ENCODE results near the gene ROBO3.

Gene ROBO3

DNA sequence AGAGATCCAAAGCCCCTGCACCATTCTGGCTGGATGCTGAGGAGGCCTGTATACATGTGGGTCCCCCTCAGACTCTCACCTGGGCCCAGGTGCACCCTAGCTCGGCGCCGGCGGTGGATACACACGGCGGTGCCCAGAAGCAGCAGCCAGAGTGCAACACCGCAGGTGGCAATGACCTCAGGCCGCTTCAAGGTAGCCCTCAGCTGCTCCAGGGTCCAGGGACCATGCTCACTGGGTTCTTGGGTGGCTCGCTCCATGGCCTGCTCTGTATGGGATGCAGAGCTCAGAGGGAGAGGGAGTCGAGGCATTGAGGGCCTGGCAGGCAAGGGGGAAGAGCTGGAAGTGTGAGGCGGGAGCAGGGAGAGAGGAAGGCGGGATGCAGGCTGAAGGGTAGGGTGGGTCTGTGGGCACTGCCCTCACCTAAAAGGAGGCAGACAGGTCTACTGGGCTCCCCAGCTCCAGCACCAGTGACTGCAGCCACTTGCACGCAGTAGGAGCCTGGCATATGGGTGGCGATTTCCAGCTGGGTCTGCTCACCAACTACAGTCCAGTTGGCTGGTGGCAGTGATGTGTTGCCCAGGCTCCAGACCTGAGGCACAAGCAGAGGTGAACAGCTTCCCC is 28.7 kb downstream of the ROBO3 start:
- no peak for DNase-seq

DNA sequence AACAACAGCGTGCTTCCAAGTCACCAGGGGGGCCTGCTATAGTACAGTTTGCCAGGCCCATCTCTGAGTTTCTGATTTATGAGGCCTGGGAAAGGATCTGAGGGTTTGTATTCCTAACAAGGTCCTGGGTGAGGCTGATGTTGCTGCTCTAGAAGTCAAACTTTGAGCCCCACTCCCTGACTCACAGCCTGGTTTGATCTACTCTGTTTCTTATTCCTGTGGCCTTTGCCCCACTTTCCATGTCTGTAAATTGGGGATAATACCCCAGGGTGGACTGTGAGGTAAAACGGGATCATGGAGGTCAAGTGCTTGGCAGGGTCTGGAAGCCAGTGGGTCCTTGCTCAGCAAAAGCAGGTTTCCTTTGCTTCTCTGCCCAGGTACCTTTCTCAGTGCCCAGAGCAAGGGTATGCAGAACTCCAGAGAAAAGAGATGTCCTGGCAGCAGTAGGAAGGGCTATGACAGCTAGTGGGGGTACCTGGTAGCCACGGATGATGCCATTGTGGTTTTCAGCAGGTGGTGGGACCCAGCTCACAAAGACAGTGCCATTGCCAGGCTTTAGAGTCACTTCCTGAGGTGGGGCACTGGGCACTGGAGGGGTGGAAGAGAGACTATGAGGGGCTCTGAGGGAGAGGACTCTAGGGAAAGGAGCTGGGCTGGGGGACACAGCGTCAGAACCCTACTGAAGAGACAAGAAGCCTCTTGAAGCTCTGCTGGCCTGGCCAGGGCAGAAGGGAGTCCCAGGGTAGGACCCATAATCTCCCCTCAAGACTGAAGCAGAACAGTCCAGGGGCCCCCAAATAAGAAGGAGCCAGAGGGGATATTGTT is 29.6 kb downstream of the ROBO3 start:
- DNase-seq = no peak

DNA sequence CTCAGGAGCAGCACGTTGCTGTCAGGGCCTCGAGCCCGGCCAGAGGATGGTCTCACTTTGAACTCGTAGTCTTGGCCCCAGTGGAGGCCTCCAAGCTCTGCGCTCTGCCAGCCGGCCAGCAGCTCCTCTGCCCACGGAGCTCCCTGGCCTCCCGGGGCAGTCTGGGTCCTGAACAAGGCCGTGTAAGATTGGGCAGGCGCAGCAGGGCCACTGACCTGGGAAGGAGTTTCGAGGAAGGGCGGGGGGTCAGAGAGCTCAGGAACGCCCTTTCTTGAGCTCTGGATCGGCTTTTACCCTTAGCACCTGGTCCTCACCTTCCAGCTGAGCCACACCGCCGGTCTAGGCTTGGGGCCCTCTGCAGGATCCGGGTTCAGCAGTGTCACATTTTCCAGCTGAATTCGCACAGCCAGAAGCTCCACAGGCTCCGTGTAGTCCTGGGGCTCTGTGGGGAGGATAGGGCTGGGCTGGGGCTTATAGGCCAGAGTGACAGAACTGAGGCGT is 30.3 kb downstream of the ROBO3 start:
- DNase-seq = no peak

DNA sequence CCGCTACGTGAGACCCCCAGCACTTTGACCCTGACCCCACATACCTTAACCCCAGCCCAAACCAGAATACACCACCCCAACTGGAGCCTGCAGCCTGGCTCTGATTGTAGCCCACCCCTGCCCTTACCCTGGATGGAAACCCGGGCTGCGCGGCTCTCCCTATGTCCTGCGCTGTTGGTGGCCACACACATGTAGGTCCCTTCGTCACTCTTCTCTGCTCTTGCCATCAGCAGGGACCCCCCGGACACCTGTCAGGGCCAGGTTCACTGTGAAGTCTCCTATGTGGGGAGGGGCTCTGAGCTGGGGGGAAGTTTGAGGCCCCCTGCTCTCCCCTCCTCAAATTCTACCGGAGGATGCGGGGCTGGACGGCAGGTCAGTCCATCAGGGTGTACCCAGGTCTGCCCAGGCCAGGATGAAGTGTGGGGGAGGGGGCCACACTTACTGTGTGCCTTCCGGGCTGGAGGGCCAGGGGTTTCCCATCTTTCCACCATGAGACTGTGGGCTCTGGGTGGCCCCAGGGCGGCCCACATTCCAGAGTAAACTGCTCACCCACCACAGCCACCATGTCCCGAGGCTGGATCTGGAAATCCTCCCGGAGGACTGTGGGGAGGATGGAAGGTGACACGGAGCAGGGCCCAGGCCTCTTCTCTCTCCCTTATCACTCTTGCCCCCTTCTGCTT is 31.0 kb downstream of the ROBO3 start:
- DNase-seq = no peak

DNA sequence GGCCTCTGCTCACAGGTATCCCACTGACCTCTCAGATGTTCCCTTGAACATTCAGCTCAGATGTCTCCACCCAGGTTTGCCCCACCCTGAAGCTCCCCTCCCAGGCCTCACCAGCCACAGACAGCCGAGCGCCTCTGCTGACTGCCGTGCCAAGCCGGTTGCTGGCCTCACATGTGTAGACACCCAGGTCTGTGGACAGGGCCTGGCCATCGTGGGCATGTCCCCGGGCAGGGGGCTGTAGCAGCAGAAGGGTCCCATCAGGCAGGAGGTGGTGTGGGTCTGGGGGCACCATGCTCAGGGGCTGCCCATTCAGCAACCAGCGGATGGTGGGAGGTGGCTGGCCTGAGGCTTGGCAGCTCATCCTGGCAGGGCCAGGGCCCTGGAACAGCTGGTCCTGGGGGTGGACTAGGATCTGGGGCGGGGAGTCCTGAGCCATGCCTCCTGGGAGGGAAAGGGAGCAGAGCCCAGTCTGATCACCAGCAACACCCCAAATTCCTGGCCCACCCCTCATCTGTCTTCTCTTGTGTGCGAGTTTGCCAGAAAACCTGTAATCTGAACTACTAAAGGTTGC is 31.7 kb downstream of the ROBO3 start:
- DNase-seq = no peak

DNA sequence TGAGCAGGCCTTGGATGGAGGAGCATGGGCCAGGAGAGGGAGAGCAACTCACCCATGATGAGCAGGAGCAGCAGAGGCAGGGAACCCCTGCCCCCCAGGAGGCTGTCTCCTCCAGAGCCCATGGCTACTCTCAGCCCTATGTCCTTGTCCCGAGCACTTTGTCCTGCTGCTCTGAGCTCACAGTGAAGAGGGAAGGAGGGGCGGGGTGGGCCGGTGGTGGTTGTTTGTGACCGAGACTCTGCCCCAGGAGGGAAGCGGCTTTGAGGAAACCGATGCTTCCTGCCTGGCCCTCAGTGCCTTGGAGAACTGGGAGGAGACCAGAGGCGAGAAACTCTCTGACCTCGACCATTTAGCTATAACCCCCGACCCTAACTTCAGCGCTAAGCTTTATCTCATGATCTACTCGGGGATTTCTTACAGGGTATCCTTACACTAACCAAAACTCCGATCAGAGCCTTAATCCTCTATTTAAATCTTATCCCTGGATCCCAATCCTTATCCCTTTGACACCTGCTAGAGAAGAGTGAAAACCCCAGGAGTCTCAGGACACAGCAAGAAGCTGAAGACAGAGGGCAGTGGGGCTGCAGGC is 32.5 kb downstream of the ROBO3 start, which contains the start of gene ROBO4:
TSS of gene ROBO4 (minus strand) at position 192 of the 589 bp plus-strand sequence. CDS start at position 122, 70 bp downstream.
- DNase-seq = no peak

DNA sequence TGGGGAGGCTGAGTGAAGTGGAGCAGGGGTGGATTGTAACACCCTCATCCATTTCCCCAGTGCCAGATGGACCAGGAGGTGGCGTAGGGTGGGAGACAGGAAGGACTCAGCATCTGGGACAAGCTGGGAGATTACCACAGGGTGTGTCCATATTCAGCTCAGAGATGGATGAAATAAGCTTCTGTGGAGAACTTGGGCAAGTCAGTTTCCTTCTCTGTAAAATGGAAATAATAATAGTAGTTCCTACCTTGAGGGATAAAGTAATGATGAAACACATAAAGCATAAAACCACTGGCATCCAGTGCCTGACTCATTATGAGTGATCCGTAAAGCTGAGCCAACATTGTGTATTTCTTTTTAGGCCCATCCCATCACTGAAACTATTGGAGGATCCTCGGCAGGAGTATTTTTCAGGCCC is 33.0 kb downstream of the ROBO3 start:
- peak; percentile 11 for DNase-seq

DNA sequence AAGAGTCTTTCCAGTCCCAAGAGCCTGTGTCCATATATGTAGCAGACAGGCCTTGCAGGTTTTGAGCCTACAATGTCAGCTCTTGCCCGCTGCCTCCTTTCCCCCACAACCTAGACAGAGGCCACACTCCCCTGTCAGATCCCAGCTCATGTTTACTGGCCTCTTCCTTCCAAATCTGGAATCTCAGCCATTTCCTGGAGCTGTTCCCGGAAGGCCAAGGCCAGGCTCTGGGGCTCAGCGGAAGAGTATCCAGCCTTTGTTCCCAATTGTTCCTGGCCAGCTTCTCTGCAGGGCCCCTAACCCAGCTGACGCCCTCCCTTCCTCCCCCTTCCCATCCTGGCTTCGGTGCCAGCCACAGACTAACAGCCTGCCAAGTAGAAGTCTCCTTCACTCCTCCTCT is 33.5 kb downstream of the ROBO3 start:
- no peak for DNase-seq

DNA sequence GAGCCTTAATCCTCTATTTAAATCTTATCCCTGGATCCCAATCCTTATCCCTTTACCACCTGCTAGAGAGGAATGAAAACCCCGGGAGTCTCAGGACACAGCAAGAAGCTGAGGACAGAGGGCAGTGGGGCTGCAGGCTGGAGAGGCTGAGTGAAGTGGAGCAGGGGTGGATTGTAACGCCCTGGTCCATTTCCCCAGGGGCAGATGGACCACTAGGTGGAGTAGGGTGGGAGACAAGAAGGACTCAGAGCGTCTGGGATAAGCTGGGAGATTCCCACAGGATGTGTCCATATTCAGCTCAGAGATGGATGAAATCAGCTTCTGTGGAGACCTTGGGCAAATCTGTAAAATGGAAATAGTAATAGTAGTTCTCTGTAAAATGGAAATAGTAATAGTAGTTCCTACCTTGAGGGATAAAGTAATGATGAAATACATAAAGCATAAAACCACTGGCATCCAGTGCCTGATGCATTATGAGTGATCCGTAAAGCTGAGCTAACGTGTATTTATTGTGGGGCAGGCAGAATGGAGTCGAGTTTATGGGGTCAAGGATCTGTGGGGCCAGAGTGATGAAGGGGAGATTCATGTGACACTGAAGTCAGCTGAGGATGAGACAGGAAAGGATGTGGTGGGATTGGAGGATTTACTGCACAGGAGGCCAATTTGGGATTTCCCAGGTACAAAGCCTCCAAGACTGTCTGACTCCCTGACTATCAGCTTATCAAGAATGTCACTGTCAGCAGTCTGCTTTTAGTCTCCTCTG is 34.3 kb downstream of the ROBO3 start:
- no peak for DNase-seq

DNA sequence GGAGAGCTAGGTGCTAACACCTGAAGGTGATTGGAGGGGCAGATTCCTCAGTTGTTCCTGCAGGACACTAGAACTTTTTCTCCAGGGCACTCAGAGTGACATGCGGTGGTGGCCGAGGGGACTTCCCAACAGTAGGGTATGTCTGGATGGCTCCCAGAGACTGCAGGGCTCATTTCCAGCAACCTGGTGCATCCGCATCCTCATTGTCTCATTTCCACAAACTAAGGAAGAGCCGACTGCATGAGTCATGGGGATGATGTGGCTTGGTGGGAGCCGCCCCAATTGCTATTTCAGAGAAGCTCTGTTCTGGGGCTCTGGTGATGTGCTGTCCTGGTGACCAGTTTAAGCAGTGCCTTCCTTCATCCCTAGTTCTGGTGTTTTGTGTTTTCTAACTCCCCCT is 35.2 kb downstream of the ROBO3 start:
- no peak for DNase-seq

DNA sequence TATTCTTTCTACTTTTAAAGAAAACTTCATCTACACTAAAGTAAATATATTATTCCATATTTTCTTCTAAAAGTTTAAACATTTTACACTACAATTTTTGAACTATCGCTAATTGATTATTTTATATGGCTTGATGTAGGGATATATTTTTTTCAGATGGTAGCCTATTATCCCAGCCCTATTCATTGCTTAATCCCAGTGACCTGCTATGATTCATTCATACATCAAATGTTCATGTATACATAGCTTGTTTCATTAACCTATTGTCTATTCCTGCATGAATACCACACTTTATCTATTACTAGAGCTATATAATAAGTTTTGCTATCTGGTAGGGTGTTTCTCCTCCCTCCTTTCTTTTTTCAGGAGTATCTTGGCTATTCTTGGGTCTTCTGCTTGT is 37.4 kb downstream of the ROBO3 start:
- DNase-seq = no peak

DNA sequence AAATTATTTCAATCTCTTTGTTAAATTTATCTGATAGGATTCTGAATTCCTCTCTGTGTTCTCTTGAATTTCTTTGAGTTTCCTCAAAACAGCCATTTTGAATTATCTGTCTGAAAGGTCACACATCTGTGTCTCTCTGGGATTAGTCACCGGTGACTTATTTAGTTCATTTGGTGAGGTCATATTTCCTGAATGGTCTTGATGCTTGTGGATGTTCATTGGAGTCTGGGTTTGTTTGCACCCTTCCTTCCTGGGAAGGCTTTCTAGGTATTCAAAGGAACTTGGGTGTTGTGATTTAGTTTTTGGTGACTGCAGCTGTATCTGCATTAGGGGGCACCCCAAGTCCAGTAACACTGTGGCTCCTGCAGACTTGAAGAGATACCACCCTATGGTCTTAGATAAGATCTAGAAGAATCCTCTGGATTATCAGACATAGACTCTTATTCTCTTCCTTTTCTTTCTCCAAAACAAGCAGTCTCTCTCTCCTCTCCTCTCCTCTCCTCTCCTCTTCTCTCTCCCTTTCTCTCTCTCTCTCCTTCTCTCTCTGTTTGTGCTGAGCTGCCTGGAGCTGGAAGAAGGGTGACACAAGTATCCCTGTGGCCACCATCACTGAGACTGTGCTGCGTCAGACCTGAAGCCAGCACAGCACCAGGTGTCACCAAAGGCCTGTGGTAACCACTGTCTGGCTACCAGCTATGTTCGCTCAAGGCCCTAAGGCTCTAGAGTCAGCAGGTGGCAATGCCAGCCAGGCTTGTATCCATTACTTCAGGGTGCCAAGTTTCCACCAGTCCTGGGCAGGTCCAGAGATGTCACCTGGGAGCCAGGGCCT is 50.5 kb downstream of the ROBO3 start:
- DNase-seq = no peak

DNA sequence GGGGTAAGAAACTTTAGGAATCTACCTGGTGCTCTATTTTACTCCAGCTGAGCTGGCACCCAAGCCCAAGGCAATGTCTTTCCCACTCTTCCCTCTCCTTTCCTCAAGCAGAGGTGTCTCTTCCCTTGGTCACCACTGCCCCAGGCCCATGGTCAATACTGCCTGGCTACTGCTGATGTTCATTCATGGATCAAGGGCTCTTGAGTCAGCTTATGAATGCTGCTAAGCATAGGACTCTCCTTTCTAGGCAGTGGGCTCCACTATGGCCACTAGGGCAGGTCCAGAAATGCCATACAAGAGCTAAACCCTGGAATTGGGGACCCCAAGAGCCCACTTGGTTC is 51.1 kb downstream of the ROBO3 start:
- no peak for DNase-seq

DNA sequence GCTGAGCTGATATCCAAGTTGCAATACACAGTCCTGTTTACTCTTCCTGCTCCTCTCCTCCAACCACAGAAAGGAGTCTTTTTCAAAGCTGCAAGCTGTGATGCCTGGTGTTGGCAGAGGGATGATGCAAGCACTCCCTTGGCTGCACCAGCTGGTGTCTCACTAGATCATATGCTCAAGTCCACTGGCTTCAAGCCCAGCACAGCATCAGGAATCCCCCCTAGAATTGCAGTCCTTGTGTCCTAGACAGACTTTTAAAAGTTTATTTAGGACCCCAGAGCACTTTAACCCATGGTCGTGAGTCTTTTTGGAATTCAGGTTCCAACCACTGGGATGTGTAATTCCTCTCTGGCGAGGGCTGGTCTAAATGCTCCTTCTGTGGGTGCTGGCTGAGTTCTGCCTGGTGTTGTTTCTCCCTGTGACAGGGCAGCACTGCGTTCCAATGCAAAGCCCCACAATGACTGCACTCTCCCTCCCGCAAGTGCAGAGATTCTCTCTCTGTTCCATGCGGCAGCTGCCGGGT is 51.9 kb downstream of the ROBO3 start:
- DNase-seq = peak; percentile 55

DNA sequence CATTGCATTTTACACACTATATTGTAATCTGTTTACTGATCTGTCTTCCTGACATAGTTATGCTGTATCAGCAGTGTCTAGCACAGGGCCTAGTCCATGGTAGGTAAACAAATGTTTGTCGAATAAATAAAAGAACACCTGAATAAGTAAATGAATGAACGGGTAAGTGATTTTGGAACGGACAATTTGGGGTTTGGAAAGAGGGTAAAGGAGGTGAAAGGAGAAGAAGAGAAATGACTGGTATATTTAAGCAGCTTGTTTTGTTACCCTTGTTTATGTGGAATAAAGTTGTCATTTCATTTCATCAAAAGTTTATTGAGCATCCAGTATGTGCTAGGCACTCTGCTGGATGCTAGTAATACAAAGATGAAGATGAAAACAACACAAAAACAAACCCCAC is 53.7 kb downstream of the ROBO3 start, which contains the start of gene HEPN1:
TSS of gene HEPN1 (plus strand) at position 301 of the 400 bp plus-strand sequence.
- DNase-seq = no peak

DNA sequence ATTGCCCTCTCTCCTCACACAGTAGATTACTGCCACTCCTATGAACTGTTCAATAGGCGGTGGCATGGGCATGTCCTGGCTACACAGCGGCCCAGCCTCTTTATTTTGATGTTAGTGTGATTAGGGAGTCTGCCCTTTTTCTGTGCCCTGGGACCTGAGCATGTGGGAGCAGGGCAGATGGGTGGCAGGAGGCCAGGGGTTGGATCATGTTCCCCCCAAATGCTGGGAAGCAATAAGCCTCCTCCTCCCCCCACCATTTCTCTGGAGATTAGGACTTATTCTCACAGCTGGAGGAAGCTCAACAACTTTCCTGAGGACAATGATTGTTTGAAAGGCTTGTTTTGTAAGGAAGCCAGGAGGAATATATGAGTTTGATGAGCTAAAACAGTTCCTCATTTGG is 54.7 kb downstream of the ROBO3 start:
- no peak for DNase-seq

DNA sequence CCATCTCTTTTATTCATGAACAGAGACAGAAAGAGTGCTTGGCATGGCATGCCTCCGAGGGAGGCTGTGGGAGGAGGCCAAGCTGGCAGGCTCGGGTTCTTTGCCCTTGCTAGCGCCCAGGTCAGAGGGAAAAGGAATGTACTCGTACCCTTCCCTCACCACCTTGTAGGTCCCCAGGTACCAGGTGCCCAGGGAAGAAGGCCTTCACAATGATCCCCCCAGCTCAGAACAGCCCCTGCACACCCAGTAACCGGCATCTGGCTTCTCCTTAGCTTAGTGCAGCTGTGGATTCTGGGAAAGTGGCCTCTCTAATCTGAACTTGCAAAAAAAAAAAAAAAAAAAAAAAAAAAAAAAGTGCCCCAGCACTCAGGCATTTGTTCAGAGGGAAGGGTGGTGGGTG is 55.1 kb downstream of the ROBO3 start:
- no peak for DNase-seq

DNA sequence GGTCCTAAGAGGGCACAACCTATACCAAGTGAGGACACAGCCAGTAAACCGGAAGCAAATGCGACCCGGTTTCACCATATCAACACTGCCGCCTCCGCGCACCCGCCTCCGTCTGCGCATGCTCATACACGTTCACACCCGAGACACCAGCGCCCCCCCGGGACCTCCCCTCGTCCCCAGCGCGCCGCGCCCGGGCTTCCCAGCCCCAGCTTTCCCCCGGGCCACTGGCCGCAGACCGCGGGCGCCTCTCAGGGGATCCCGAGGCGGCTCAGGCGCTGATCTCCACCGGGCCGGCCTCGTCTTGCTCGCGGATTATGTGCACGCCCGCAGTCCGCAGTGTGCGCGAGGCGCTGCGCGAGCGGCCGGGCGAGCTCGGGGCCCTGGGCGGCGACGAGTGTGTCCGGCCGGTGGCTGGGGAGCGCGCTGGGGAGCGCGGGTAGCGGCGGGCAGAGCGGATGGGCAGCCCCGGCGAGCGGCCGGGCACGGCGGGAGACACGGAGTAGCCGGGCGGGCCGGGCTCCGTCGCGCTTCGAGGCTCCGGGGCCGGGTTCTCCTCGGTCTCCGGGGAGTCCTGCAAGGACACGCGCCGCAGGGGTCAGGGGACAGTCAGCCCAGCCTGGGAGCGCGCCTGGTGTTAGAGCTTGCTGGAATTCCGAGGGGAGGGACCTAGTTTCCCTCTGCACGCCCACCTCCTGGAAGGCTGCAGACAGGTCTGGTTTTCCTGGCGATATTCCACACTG is 55.8 kb downstream of the ROBO3 start:
- DNase-seq = no peak

DNA sequence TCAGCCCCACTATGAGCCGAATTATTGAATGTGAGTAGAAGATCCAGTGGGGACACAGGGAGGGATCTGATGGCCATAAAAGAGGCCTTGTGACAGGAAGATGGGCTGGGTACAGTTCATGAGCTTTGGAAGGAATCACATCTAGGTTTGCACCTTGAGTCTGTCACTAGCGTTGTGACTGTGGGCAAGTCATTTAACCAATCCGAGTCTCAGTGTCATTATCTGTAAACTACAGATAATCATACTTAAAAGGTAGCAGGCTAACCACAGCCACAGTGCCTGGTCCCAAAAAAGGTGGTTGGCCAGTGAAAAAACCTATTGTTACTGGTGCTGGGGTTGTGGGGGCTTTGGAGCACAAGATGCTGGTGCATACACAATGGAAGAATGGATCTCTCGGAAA is 57.6 kb downstream of the ROBO3 start:
- DNase-seq = no peak

DNA sequence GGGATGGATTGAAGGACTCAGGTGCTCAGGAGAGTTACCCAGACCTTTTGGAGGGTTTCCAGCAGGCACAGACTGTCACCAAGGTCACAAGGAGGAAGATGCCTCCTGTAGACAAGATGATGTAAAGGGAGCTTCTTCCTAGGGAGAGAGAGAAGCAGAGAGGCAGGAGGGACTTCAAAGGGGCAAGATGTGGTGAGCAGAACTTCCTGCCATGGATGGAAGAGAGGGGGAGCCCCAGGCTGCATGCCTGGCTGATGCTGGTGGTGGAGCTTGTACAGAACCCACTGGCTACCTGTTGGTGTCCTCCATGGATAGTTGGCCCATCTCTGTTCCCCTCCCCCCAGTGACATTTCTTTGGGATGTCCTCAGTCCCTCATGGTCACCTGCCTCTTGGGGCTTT is 58.1 kb downstream of the ROBO3 start:
- no peak for DNase-seq
